Hair follicle dermal papilla cell (primary cell): Measurements from ENCODE around the gene MTX1. TPM values are rescaled to one million over a fixed set of nuclear protein-coding genes. Genes with fewer than 3 reads are reported as not detected.

Source experiments
- total RNA-seq: library from RNA; depleted of rRNA; stranded (reverse); fragments of >200 nt; gene quantifications from 2 replicates; pipeline ENCODE4 v1.2.3, GENCODE V29; 2012

Gene MTX1
- 28.6 and 39.1 TPM in 2 replicates for total RNA-seq

GRCh38 chr1:155208541-155209311 lies at the start of gene MTX1:
Gene MTX1 (plus strand): TSS chr1:155208695. CDS start chr1:155208805, 110 bp downstream.

GRCh38 chr1:155172732-155173477 lies 35.6 kb upstream of the MTX1 start, which contains the start of gene KRTCAP2:
Gene KRTCAP2 (minus strand): TSS chr1:155173304. CDS start chr1:155173224, 80 bp downstream.

GRCh38 chr1:155173478-155174323 lies 34.8 kb upstream of the MTX1 start, which contains the start of gene TRIM46:
Gene TRIM46 (plus strand): TSS chr1:155173849. CDS start chr1:155173967, 118 bp downstream.

GRCh38 chr1:155207806-155208540 lies 522 bp upstream of the MTX1 start, which contains the start of gene THBS3:
Gene THBS3 (minus strand): TSS chr1:155207897. CDS start chr1:155207876, 21 bp downstream.

GRCh38 chr1:155255243-155256007 lies 46.9 kb downstream of the MTX1 start, which contains the start of gene ENTREP3:
Gene ENTREP3 (minus strand): TSS chr1:155255483. CDS start chr1:155254877, 606 bp downstream.

GRCh38 chr1:155261852-155262673 lies 53.6 kb downstream of the MTX1 start, which contains the start of gene SCAMP3:
Gene SCAMP3 (minus strand): TSS chr1:155262360. CDS start chr1:155262151, 209 bp downstream.

Other genes with a start within 250 kb of the MTX1 start
- gene PYGO2, start 246.9 kb upstream of the MTX1 start, total RNA-seq = 17.2 and 17.4 TPM in 2 replicates
- gene SHC1, start 237.9 kb upstream of the MTX1 start, total RNA-seq = 374 and 395 TPM in 2 replicates
- gene CKS1B, start 234.0 kb upstream of the MTX1 start, total RNA-seq = 16.4 and 18.3 TPM in 2 replicates
- 19.8 and 20.3 TPM in 2 replicates for gene FLAD1, start 225.4 kb upstream of the MTX1 start, total RNA-seq
- gene LENEP, start 215.1 kb upstream of the MTX1 start, total RNA-seq = not detected in 2 replicates
- gene ZBTB7B, start 205.9 kb upstream of the MTX1 start, total RNA-seq = 29.2 and 31.7 TPM in 2 replicates
- gene DCST2, start 174.9 kb upstream of the MTX1 start, total RNA-seq = not detected in 2 replicates
- gene DCST1, start 174.9 kb upstream of the MTX1 start, total RNA-seq = not detected in 2 replicates
- gene ADAM15, start 157.4 kb upstream of the MTX1 start, total RNA-seq = 63.0 and 94.4 TPM in 2 replicates
- 2.7 and 3.6 TPM in 2 replicates for gene EFNA4, start 145.0 kb upstream of the MTX1 start, total RNA-seq
- gene EFNA3, start 129.9 kb upstream of the MTX1 start, total RNA-seq = 0.81 and 0.97 TPM in 2 replicates
- not detected in 2 replicates for gene EFNA1, start 80.8 kb upstream of the MTX1 start, total RNA-seq
- gene SLC50A1, start 72.8 kb upstream of the MTX1 start, total RNA-seq = 39.9 and 43.6 TPM in 2 replicates
- 13.4 and 15.4 TPM in 2 replicates for gene DPM3, start 68.2 kb upstream of the MTX1 start, total RNA-seq
- gene KRTCAP2, start 35.4 kb upstream of the MTX1 start, total RNA-seq = 44.4 and 49.5 TPM in 2 replicates
- gene TRIM46, start 34.8 kb upstream of the MTX1 start, total RNA-seq = 7.4 and 7.8 TPM in 2 replicates
- 39.7 and 41.2 TPM in 2 replicates for gene THBS3, start 798 bp upstream of the MTX1 start, total RNA-seq
- 5.4 and 7.0 TPM in 2 replicates for gene ENTREP3, start 46.8 kb downstream of the MTX1 start, total RNA-seq
- 34.4 and 45.8 TPM in 2 replicates for gene SCAMP3, start 53.7 kb downstream of the MTX1 start, total RNA-seq
- gene CLK2, start 64.8 kb downstream of the MTX1 start, total RNA-seq = 24.2 and 29.7 TPM in 2 replicates
- 0.97 and 2.1 TPM in 2 replicates for gene HCN3, start 68.8 kb downstream of the MTX1 start, total RNA-seq
- under 0.01 TPM in 1 of 2 replicates, not detected in the other for gene PKLR, start 92.7 kb downstream of the MTX1 start, total RNA-seq
- 242 and 362 TPM in 2 replicates for gene FDPS, start 100.2 kb downstream of the MTX1 start, total RNA-seq
- 18.5 and 20.3 TPM in 2 replicates for gene RUSC1, start 112.2 kb downstream of the MTX1 start, total RNA-seq